PC-9 (cell line): ENCODE measurements around the gene HSD11B1L. TPM values are rescaled to one million over a fixed set of nuclear protein-coding genes. Genes with fewer than 3 reads are reported as not detected.

ENCODE experiments used
- BruUV-seq: library from RNA; stranded (reverse); fragments of 400-500 nt; replicated peaks from 2 replicates; lab custom pipeline; 2021; lab: Mats Ljungman, UMichigan
- CTCF ChIA-PET: fragments of 300-600 bp; sonication (Branson Sonifier 250); formaldehyde crosslinking; loops from one replicate; lab custom pipeline; 2022; ENCODE audit warnings: antibody characterized with exemption; lab: Charles Lee
- POLR2A ChIA-PET: fragments of 300-600 bp; sonication (Branson Sonifier 250); formaldehyde crosslinking; loops from one replicate; lab custom pipeline; 2022; ENCODE audit warnings: antibody characterized with exemption; ENCODE audit not compliant: unreplicated experiment; lab: Charles Lee
- DNase-seq, 2 experiments: peaks; one replicate each; pipeline versions ENCODE4 v3.0.0 to v3.0.0-alpha.2; 2015 to 2022; ENCODE audit warnings: mixed read lengths in 1 of 2
- H2AFZ ChIP-seq: fragments of 200-600 bp; sonication (generic); 2 replicates; pipeline ENCODE4 v1.8.1; 2017; ENCODE audit warnings: antibody characterized with exemption
- H3F3A ChIP-seq: fragments of 200-600 bp; sonication (generic); 2 replicates; pipeline ENCODE4 v1.8.1; 2017; ENCODE audit warnings: antibody characterized with exemption, mild to moderate bottlenecking, low read depth; ENCODE audit not compliant: insufficient read depth
- H3K27ac ChIP-seq: fragments of 200-600 bp; sonication (generic); 2 replicates; pipeline ENCODE4 v1.6.1; 2016; ENCODE audit warnings: mixed run types
- H3K27me3 ChIP-seq: fragments of 200-600 bp; sonication (generic); 2 replicates; pipeline ENCODE4 v1.6.1; 2016; ENCODE audit warnings: low read depth, mixed run types; ENCODE audit not compliant: insufficient read depth
- H3K36me3 ChIP-seq: fragments of 200-600 bp; sonication (generic); 2 replicates; pipeline ENCODE4 v1.6.1; 2016; ENCODE audit warnings: low read depth, mixed run types
- H3K4me1 ChIP-seq: fragments of 200-600 bp; sonication (generic); replicated peaks from 2 replicates; pipeline ENCODE4 v1.6.1; 2016; ENCODE audit warnings: mixed run types; ENCODE audit not compliant: insufficient read depth
- H3K4me2 ChIP-seq: fragments of 200-600 bp; sonication (generic); 2 replicates; pipeline ENCODE4 v1.6.1; 2017; ENCODE audit warnings: mixed run types
- H3K4me3 ChIP-seq: fragments of 200-600 bp; sonication (generic); 2 replicates; pipeline ENCODE4 v1.6.1; 2016; ENCODE audit warnings: mixed run types
- H3K79me2 ChIP-seq: fragments of 200-600 bp; sonication (generic); 2 replicates; pipeline ENCODE4 v1.6.1; 2017; ENCODE audit warnings: low read depth, mixed run types
- H3K9me2 ChIP-seq: fragments of 200-600 bp; sonication (generic); 2 replicates; pipeline ENCODE4 v1.8.1; 2017; ENCODE audit warnings: mild to moderate bottlenecking; ENCODE audit not compliant: insufficient read depth
- H3K9me3 ChIP-seq: fragments of 200-600 bp; sonication (generic); 2 replicates; pipeline ENCODE4 v1.8.1; 2016; ENCODE audit warnings: low read depth; ENCODE audit not compliant: insufficient read depth
- H4K20me1 ChIP-seq: fragments of 200-600 bp; sonication (generic); 2 replicates; pipeline ENCODE4 v1.8.1; 2017; ENCODE audit not compliant: insufficient read depth
- CTCF ChIP-seq: fragments of 200-600 bp; sonication (generic); conservative IDR thresholded peaks from 2 replicates; pipeline ENCODE4 v1.6.1; 2017; ENCODE audit warnings: mixed run types, antibody characterized with exemption, mild to moderate bottlenecking, moderate library complexity
- EZH2 ChIP-seq: fragments of 200-600 bp; sonication (generic); IDR thresholded peaks from 2 replicates; pipeline ENCODE4 v1.8.0; 2017; ENCODE audit warnings: antibody characterized with exemption, low read depth
- intact Hi-C: fragments of 100-400 bp; cut with micrococcal nuclease; formaldehyde crosslinking; loops from one replicate; pipeline ENCODE4 v1.10.0; 2022; ENCODE audit not compliant: unreplicated experiment
- total RNA-seq: library from RNA; stranded (reverse); gene quantifications from 2 replicates; pipeline ENCODE4 v1.2.3, GENCODE V29; 2021

The HSD11B1L gene
- total RNA-seq, 1 experiment from 2014 or later, result 7.5 TPM

- H3K4me3 ChIP-seq, result peak within 1 kb of the TSS; percentile 90
- ChIA-PET POLR2A (interaction anchor here (0.6 to 0.7 kb wide), 3 partner anchors 11 to 30 kb away, joined by 3 to 4 read pairs (median 3); partner anchors contain the start of genes CATSPERD and LONP1), CTCF (interaction anchor here (0.5 to 1.0 kb wide), 4 partner anchors 69 to 949 kb away, joined by 3 to 5 read pairs (median 3); no protein-coding TSS in a partner anchor)
- peak; percentile 80 to 96 for DNase-seq
- peak within 1 kb of the TSS; percentile 84 for H2AFZ ChIP-seq
- H3K27ac ChIP-seq, result peak within 1 kb of the TSS; percentile 94
- peaks cover 36% of the 10 kb centered on the region for H4K20me1 ChIP-seq
- peaks cover 34% of the 10 kb centered on the region for H3F3A ChIP-seq
- H3K9me3 ChIP-seq, result no peaks in the 10 kb centered on the region
- peaks cover 37% of the 10 kb centered on the region for H3K79me2 ChIP-seq
- BruUV-seq, result TSS peak; percentile 73
- H3K27me3 ChIP-seq, result no peaks in the 10 kb centered on the region
- intact Hi-C loops, result no loop called here
- peak; percentile 79 for TF ChIP-seq CTCF
- TF ChIP-seq EZH2, result no peak
- H3K9me2 ChIP-seq, result no peaks in the 10 kb centered on the region
- no peaks in the 10 kb centered on the region for H3K4me1 ChIP-seq
- 0 out of 2 replicates have a peak, but pooled peaks cover 9% of the 10 kb centered on the region for H3K36me3 ChIP-seq
- peak within 1 kb of the TSS; percentile 76 for H3K4me2 ChIP-seq
These were observed 9.5 kb downstream of the HSD11B1L start, which contains the start of gene RPL36 for GRCh38 chr19:5690125-5690954. Gene RPL36 (plus strand): TSS chr19:5690295. CDS start chr19:5690508, 213 bp downstream.

GRCh38 chr19:5690955-5691821 lies 10.4 kb downstream of the HSD11B1L start:
- Histone ChIP-seq H3K36me3 (0 out of 2 replicates have a peak, but pooled peaks cover 9% of the 10 kb centered on the region), H3F3A (peaks cover 34% of the 10 kb centered on the region), H3K9me2 (no peaks in the 10 kb centered on the region), H3K27me3 (no peaks in the 10 kb centered on the region), H2AFZ (no peak overlapping the region), H3K9me3 (no peaks in the 10 kb centered on the region), H3K4me3 (peak overlapping the region; percentile 90), H3K4me1 (no peaks in the 10 kb centered on the region), H3K27ac (peak overlapping the region; percentile 94), H3K79me2 (peaks cover 37% of the 10 kb centered on the region), H4K20me1 (peaks cover 37% of the 10 kb centered on the region), H3K4me2 (peak overlapping the region; percentile 71)
- no peak for TF ChIP-seq CTCF
- TF ChIP-seq EZH2, result no peak
- intact Hi-C loops, result no loop called here
- no TSS peak for BruUV-seq
- POLR2A ChIA-PET, result no interaction called here
- CTCF ChIA-PET, result interaction anchor here (0.6 kb wide), 1 partner anchor 112 kb away, joined by 5 read pairs; no protein-coding TSS in a partner anchor
- DNase-seq, result peak in 1 of 2 experiments; percentile 47
